Prostate gland (tissue), 2 donors: ENCODE measurements around the gene DLX1.

Experiments used
- POLR2A ChIP-seq: fragments of 450-650 bp; IDR thresholded peaks from one replicate; pipeline ENCODE4 v1.6.1; 2016; ENCODE audit warnings: antibody characterized with exemption, mild to moderate bottlenecking
- TF ChIP-seq, protein P1 (sequence below), 4 experiments: fragments of 200-600 bp in 2 of 4; fragments of 450-650 bp in 2 of 4; sonication (generic) in 2 of 4; IDR thresholded peaks; 1 replicate in 3 of 4; 2 replicates in 1 of 4; pipeline ENCODE4 v1.5.1; 2016 to 2019; ENCODE audit warnings: antibody characterized with exemption in 4 of 4, mild to moderate bottlenecking in 2 of 4, moderate library complexity in 2 of 4

DNA sequence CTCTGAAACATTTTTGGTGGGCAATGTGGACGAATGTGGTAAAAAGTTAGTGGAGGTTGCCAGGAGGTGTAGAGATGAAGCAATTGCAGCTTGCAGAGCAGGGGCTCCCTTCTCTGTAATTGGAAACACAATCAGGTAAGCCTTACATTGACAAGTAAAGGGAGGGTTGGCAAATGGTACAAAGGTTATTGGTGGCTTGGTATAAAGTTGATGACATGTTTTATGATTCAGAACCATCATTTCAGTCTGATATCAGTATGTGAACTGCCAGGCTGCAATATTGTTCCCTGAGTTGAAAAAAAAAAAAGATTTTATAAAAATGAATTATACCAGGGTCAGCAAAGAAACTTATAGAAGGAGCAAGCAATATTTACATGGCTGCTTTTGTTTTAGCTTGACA, 14.4 kb upstream of the DLX1 start:
- TF ChIP-seq, protein P1, sequence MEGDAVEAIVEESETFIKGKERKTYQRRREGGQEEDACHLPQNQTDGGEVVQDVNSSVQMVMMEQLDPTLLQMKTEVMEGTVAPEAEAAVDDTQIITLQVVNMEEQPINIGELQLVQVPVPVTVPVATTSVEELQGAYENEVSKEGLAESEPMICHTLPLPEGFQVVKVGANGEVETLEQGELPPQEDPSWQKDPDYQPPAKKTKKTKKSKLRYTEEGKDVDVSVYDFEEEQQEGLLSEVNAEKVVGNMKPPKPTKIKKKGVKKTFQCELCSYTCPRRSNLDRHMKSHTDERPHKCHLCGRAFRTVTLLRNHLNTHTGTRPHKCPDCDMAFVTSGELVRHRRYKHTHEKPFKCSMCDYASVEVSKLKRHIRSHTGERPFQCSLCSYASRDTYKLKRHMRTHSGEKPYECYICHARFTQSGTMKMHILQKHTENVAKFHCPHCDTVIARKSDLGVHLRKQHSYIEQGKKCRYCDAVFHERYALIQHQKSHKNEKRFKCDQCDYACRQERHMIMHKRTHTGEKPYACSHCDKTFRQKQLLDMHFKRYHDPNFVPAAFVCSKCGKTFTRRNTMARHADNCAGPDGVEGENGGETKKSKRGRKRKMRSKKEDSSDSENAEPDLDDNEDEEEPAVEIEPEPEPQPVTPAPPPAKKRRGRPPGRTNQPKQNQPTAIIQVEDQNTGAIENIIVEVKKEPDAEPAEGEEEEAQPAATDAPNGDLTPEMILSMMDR (IDR thresholded peaks at IDR 0.05) = no peak
- TF ChIP-seq POLR2A = no peak
